ENCODE results near the gene ZNF454.

ZNF454 gene

GRCh38 chr5:178984145-178985072 lies 43.4 kb downstream of the ZNF454 start:
- Histone ChIP-seq H3K9ac (ENCODE audit: low read length) (no peak overlapping the region), H3K4me1 (ENCODE audit: control insufficient read depth, low read depth, low read length) (no peaks in the 10 kb centered on the region), H3K27me3 (ENCODE audit: control insufficient read depth, insufficient read depth, low read length) (no peaks in the 10 kb centered on the region), H3K36me3 (ENCODE audit: control insufficient read depth, low read depth, low read length) (no peaks in the 10 kb centered on the region), H3K9me3 (ENCODE audit: control insufficient read depth, low read depth, low read length) (peaks cover 34% of the 10 kb centered on the region), H3K27ac (ENCODE audit: low read length) (no peak overlapping the region), H3K4me3 (ENCODE audit: low read length) (no peak overlapping the region)

- H3K36me3 ChIP-seq (ENCODE audit: control insufficient read depth, low read depth, low read length), result no peaks in the 10 kb centered on the region
- H3K27ac ChIP-seq (ENCODE audit: low read length), result no peak overlapping the region
- H3K9ac ChIP-seq (ENCODE audit: low read length), result no peak overlapping the region
- no peak overlapping the region for H3K4me3 ChIP-seq (ENCODE audit: low read length)
- H3K9me3 ChIP-seq (ENCODE audit: control insufficient read depth, low read depth, low read length), result peaks cover 24% of the 10 kb centered on the region
- no peaks in the 10 kb centered on the region for H3K27me3 ChIP-seq (ENCODE audit: control insufficient read depth, insufficient read depth, low read length)
- H3K4me1 ChIP-seq (ENCODE audit: control insufficient read depth, low read depth, low read length), result no peaks in the 10 kb centered on the region
These were observed 45.4 kb downstream of the ZNF454 start for GRCh38 chr5:178986326-178986960.

DNA sequence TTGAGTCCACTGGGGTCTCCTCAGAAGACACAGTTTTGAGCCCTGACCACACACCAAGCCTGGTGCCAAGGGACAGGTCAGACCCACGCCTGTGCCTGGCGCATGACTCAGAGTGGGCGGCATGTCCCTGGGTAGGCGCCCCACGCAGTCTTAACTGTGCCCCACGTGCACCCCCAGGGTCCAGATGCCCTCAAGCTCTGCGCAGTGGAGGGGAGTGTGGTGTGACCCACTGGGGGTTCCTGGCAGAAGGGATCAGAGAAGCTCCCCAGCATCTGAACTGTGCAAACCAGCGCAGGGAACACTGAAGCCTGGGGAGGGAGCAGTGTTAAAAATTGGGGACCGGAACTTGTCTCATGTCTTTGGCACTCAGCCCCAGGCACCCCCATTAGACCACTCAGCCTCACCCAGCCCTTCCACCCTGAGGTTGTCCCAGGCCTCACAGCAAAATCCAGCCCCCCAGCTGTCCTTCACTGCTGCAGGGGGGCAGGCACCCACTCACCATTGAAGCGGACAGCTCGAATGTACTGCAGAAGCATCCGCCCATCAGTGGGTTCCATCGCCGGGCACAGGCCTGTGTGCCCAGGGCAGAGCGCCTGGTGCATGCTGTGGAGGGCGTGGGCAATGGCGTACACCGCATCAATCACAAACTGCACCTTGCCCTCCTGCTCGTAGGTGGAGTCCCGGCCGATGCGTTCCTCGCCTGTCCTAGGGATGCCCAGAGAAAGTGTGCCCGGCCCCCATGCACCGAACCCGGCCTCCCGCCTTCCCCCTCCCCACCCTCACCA lies 47.6 kb downstream of the ZNF454 start:
- Histone ChIP-seq H3K27me3 (ENCODE audit: control insufficient read depth, insufficient read depth, low read length) (peaks cover 15% of the 10 kb centered on the region), H3K27ac (ENCODE audit: low read length) (no peak overlapping the region), H3K9ac (ENCODE audit: low read length) (no peak overlapping the region), H3K36me3 (ENCODE audit: control insufficient read depth, low read depth, low read length) (no peaks in the 10 kb centered on the region), H3K9me3 (ENCODE audit: control insufficient read depth, low read depth, low read length) (peaks cover 6% of the 10 kb centered on the region), H3K4me3 (ENCODE audit: low read length) (no peak overlapping the region), H3K4me1 (ENCODE audit: control insufficient read depth, low read depth, low read length) (no peaks in the 10 kb centered on the region)

DNA sequence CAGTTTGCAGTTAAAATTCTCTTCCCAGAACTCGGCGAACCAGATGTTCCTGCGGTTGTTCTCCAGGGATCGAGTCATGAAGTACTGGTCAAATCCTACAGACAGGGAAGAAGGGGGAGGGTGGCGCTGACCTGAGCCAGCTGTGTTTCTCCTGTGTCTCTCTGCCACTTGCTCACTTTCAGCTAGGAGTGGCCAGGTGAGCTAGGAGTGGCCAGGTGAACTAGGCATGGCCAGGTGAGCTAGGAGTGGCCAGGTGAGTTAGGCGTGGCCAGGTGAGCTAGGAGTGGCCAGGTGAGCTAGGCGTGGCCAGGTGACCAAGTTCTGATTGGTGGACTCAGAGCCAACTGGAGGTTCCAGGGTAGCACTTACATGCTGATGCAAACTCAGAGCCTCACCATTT lies 48.3 kb downstream of the ZNF454 start:
- peaks cover 22% of the 10 kb centered on the region for H3K27me3 ChIP-seq (ENCODE audit: control insufficient read depth, insufficient read depth, low read length)
- H3K4me3 ChIP-seq (ENCODE audit: low read length), result no peak overlapping the region
- H3K4me1 ChIP-seq (ENCODE audit: control insufficient read depth, low read depth, low read length), result no peaks in the 10 kb centered on the region
- H3K9ac ChIP-seq (ENCODE audit: low read length), result no peak overlapping the region
- no peaks in the 10 kb centered on the region for H3K36me3 ChIP-seq (ENCODE audit: control insufficient read depth, low read depth, low read length)
- no peak overlapping the region for H3K27ac ChIP-seq (ENCODE audit: low read length)
- H3K9me3 ChIP-seq (ENCODE audit: control insufficient read depth, low read depth, low read length), result peaks cover 6% of the 10 kb centered on the region

- peaks cover 3% of the 10 kb centered on the region for H3K4me1 ChIP-seq (ENCODE audit: control insufficient read depth, low read depth, low read length)
- peaks cover 6% of the 10 kb centered on the region for H3K9me3 ChIP-seq (ENCODE audit: control insufficient read depth, low read depth, low read length)
These were observed 49.5 kb downstream of the ZNF454 start for GRCh38 chr5:178990491-178990890.

GRCh38 chr5:178991190-178992145 lies 50.5 kb downstream of the ZNF454 start:
- no peak overlapping the region for H3K9ac ChIP-seq (ENCODE audit: low read length)
- peaks cover 4% of the 10 kb centered on the region for H3K4me1 ChIP-seq (ENCODE audit: control insufficient read depth, low read depth, low read length)
- no peak overlapping the region for H3K4me3 ChIP-seq (ENCODE audit: low read length)
- H3K27me3 ChIP-seq (ENCODE audit: control insufficient read depth, insufficient read depth, low read length), result peaks cover 42% of the 10 kb centered on the region
- H3K36me3 ChIP-seq (ENCODE audit: control insufficient read depth, low read depth, low read length), result no peaks in the 10 kb centered on the region
- no peaks in the 10 kb centered on the region for H3K9me3 ChIP-seq (ENCODE audit: control insufficient read depth, low read depth, low read length)
- no peak overlapping the region for H3K27ac ChIP-seq (ENCODE audit: low read length)

More at GRCh38 chr5:178990491-178990890, 49.5 kb downstream of the ZNF454 start:
- peaks cover 32% of the 10 kb centered on the region for H3K27me3 ChIP-seq (ENCODE audit: control insufficient read depth, insufficient read depth, low read length)
- H3K27ac ChIP-seq (ENCODE audit: low read length), result no peak overlapping the region
- H3K36me3 ChIP-seq (ENCODE audit: control insufficient read depth, low read depth, low read length), result no peaks in the 10 kb centered on the region
- H3K9ac ChIP-seq (ENCODE audit: low read length), result no peak overlapping the region
- H3K4me3 ChIP-seq (ENCODE audit: low read length), result no peak overlapping the region

GRCh38 chr5:178992291-178992895 lies 51.4 kb downstream of the ZNF454 start:
- no peaks in the 10 kb centered on the region for H3K9me3 ChIP-seq (ENCODE audit: control insufficient read depth, low read depth, low read length)
- no peak overlapping the region for H3K9ac ChIP-seq (ENCODE audit: low read length)
- no peaks in the 10 kb centered on the region for H3K36me3 ChIP-seq (ENCODE audit: control insufficient read depth, low read depth, low read length)
- H3K27me3 ChIP-seq (ENCODE audit: control insufficient read depth, insufficient read depth, low read length), result peaks cover 51% of the 10 kb centered on the region
- H3K4me3 ChIP-seq (ENCODE audit: low read length), result no peak overlapping the region
- peaks cover 4% of the 10 kb centered on the region for H3K4me1 ChIP-seq (ENCODE audit: control insufficient read depth, low read depth, low read length)
- no peak overlapping the region for H3K27ac ChIP-seq (ENCODE audit: low read length)

- Histone ChIP-seq H3K27ac (ENCODE audit: low read length) (no peak overlapping the region), H3K9me3 (ENCODE audit: control insufficient read depth, low read depth, low read length) (no peaks in the 10 kb centered on the region), H3K9ac (ENCODE audit: low read length) (no peak overlapping the region), H3K4me3 (ENCODE audit: low read length) (no peak overlapping the region), H3K4me1 (ENCODE audit: control insufficient read depth, low read depth, low read length) (peaks cover 4% of the 10 kb centered on the region), H3K27me3 (ENCODE audit: control insufficient read depth, insufficient read depth, low read length) (peaks cover 55% of the 10 kb centered on the region), H3K36me3 (ENCODE audit: control insufficient read depth, low read depth, low read length) (no peaks in the 10 kb centered on the region)
These were observed 52.3 kb downstream of the ZNF454 start for GRCh38 chr5:178993236-178993765.

GRCh38 chr5:178993955-178994579 lies 53.1 kb downstream of the ZNF454 start:
- H3K4me1 ChIP-seq (ENCODE audit: control insufficient read depth, low read depth, low read length), result peaks cover 4% of the 10 kb centered on the region
- peak overlapping the region; percentile 35 for H3K4me3 ChIP-seq (ENCODE audit: low read length)
- H3K27me3 ChIP-seq (ENCODE audit: control insufficient read depth, insufficient read depth, low read length), result peaks cover 55% of the 10 kb centered on the region
- H3K9me3 ChIP-seq (ENCODE audit: control insufficient read depth, low read depth, low read length), result no peaks in the 10 kb centered on the region
- no peaks in the 10 kb centered on the region for H3K36me3 ChIP-seq (ENCODE audit: control insufficient read depth, low read depth, low read length)
- H3K27ac ChIP-seq (ENCODE audit: low read length), result no peak overlapping the region
- no peak overlapping the region for H3K9ac ChIP-seq (ENCODE audit: low read length)

Data from iPS-18a (cell line).